AG04450 (cell line): ENCODE results near the gene LAMA2. TPM values are rescaled to one million over a fixed set of nuclear protein-coding genes. Genes with fewer than 3 reads are reported as not detected.

Experiments used
- CTCF ChIA-PET: fragments of 300-600, 350-600 bp; formaldehyde crosslinking; extraction: SDS; loops from one replicate; lab custom pipeline; 2022; ENCODE audit warnings: antibody characterized with exemption, inconsistent platforms; lab: Charles Lee
- POLR2A ChIA-PET: fragments of 350-600 bp; formaldehyde crosslinking; extraction: SDS; loops from one replicate; lab custom pipeline; 2021; ENCODE audit warnings: antibody characterized with exemption, inconsistent platforms; lab: Yijun Ruan, JAX
- DNase-seq: peaks from one replicate; pipeline ENCODE4 v3.0.0-alpha.2; 2011; ENCODE audit warnings: low read depth, low spot score
- H3K27ac ChIP-seq: one replicate; pipeline ENCODE4 v1.5.1; 2012; ENCODE audit warnings: low read depth, low read length, control low read depth
- H3K27me3 ChIP-seq: one replicate; pipeline ENCODE4 v1.6.0; 2012; ENCODE audit warnings: low read length; ENCODE audit not compliant: control insufficient read depth, insufficient read depth
- H3K4me3 ChIP-seq: 2 replicates; pipeline ENCODE4 v1.5.1; 2011; ENCODE audit warnings: mild to moderate bottlenecking, low read depth, low read length, control low read depth
- H3K9me3 ChIP-seq: 2 replicates; pipeline ENCODE4 v1.5.1; 2012; ENCODE audit warnings: low read length; ENCODE audit not compliant: control insufficient read depth, insufficient read depth
- polyA plus RNA-seq: library from polyadenylated mRNA; depleted of rRNA; stranded (reverse); fragments of >200 nt; gene quantifications from 2 replicates; pipeline ENCODE4 v1.2.3, GENCODE V29; 2011
- TF ChIP-seq, protein P1 (sequence below): IDR thresholded peaks from 2 replicates; pipeline ENCODE4 v1.5.1; 2011; ENCODE audit warnings: low read depth, low read length, control low read depth, inconsistent platforms

LAMA2 gene
- polyA plus RNA-seq, 1 experiment = 33.0 TPM

DNA sequence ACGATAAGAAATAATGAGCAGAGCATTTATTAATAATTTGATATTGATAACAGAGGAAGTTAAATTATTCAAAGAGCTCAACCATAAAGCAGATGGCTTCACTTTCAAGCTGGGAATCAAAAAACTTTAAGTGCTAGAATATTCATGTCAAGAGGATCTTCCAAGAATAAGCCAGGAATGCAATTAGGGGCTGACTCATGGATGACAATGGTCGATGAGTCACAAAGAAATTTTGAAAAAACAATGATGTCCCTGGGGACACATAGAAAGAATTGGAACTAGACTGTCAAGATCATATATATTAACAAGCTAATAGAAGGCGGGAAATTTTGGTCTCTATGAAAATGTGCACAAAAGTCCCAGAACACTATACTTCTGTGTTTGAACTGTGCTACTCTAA lies 304.1 kb downstream of the LAMA2 start:
- ChIA-PET CTCF (interaction anchor here (0.6 to 0.7 kb wide), 2 partner anchors 9 to 113 kb away, joined by 3 read pairs; no protein-coding TSS in a partner anchor), POLR2A (no interaction called here)
- DNase-seq = no peak
- H3K9me3 ChIP-seq = no peaks in the 10 kb centered on the region
- H3K4me3 ChIP-seq = no peak overlapping the region
- no peaks in the 10 kb centered on the region for H3K27me3 ChIP-seq
- TF ChIP-seq, protein P1, sequence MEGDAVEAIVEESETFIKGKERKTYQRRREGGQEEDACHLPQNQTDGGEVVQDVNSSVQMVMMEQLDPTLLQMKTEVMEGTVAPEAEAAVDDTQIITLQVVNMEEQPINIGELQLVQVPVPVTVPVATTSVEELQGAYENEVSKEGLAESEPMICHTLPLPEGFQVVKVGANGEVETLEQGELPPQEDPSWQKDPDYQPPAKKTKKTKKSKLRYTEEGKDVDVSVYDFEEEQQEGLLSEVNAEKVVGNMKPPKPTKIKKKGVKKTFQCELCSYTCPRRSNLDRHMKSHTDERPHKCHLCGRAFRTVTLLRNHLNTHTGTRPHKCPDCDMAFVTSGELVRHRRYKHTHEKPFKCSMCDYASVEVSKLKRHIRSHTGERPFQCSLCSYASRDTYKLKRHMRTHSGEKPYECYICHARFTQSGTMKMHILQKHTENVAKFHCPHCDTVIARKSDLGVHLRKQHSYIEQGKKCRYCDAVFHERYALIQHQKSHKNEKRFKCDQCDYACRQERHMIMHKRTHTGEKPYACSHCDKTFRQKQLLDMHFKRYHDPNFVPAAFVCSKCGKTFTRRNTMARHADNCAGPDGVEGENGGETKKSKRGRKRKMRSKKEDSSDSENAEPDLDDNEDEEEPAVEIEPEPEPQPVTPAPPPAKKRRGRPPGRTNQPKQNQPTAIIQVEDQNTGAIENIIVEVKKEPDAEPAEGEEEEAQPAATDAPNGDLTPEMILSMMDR = no peak
- H3K27ac ChIP-seq = no peak overlapping the region

DNA sequence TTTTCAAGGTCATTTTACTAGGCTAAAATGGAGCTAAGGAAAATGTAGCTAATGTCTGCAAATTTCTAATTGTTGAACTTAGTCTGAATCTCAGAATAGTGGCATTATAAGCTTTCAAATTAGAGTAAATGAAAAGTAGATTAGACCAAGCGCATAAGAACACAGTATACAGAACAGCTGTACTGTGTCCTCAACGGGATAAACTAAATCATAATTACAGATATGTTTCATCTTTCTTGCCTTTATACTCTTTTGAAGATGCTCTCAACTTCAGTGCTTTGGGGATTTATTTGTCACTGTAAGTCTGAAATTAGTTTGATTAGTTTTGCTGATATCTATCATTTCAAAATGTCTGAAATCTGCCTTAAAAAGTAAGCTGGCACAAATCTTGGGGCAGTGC lies 305.4 kb downstream of the LAMA2 start:
- no peak overlapping the region for H3K27ac ChIP-seq
- H3K9me3 ChIP-seq = no peaks in the 10 kb centered on the region
- DNase-seq = no peak
- CTCF ChIA-PET = interaction anchor here (0.6 to 1.0 kb wide), 4 partner anchors 12 to 287 kb away, joined by 3 read pairs; no protein-coding TSS in a partner anchor
- POLR2A ChIA-PET = no interaction called here
- TF ChIP-seq, protein P1 = no peak
- no peaks in the 10 kb centered on the region for H3K27me3 ChIP-seq
- no peak overlapping the region for H3K4me3 ChIP-seq

DNA sequence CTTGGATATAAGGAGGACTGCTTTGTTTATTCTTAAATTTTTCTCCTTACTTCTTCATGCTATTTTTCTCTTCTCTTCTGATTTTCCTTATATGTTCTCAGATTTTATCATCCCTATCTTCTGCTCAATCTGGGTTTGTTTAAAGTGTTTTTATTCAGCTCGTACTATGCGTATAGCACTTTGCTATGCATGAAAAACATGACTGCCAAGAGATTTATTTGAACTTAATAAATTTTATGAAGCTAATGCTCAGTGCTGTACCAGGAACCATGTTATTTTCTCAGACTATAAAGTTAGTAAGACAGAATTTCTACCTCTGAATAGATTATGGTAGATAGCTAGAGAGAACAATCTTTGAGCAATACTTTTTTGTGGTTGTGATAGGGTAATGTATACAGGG lies 305.9 kb downstream of the LAMA2 start:
- Histone ChIP-seq H3K27ac (no peak overlapping the region), H3K9me3 (no peaks in the 10 kb centered on the region), H3K4me3 (no peak overlapping the region), H3K27me3 (no peaks in the 10 kb centered on the region)
- TF ChIP-seq, protein P1 = no peak
- no peak for DNase-seq
- ChIA-PET POLR2A (interaction anchor here (0.6 kb wide), 1 partner anchor 112 kb away, joined by 4 read pairs; no protein-coding TSS in a partner anchor), CTCF (interaction anchor here (0.6 to 1.0 kb wide), 4 partner anchors 12 to 287 kb away, joined by 3 read pairs; no protein-coding TSS in a partner anchor)

DNA sequence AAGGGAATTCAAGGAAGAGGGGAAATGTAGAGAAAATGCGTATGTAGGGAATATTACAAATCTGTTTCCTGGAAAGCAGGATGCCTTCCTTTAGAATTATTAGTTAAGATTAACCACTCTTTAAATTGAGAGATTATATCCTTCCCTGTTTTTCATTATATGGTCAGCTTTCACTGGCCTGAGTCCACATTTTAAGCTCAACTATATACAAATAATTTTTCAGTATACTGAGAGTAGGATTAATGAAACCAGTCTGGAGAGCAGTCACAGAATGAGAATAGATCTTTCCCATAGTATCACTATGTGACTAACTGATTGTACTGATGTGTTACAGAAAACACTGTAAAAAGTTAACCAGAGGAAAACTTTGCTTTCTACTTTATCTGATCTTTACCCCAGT lies 306.3 kb downstream of the LAMA2 start:
- H3K27me3 ChIP-seq = no peaks in the 10 kb centered on the region
- DNase-seq = no peak
- no peak overlapping the region for H3K27ac ChIP-seq
- no peak overlapping the region for H3K4me3 ChIP-seq
- TF ChIP-seq, protein P1 = no peak
- no peaks in the 10 kb centered on the region for H3K9me3 ChIP-seq
- POLR2A ChIA-PET = interaction anchor here (0.6 kb wide), 1 partner anchor 112 kb away, joined by 4 read pairs; no protein-coding TSS in a partner anchor
- CTCF ChIA-PET = interaction anchor here (0.9 kb wide), 1 partner anchor 181 kb away, joined by 3 read pairs; no protein-coding TSS in a partner anchor

DNA sequence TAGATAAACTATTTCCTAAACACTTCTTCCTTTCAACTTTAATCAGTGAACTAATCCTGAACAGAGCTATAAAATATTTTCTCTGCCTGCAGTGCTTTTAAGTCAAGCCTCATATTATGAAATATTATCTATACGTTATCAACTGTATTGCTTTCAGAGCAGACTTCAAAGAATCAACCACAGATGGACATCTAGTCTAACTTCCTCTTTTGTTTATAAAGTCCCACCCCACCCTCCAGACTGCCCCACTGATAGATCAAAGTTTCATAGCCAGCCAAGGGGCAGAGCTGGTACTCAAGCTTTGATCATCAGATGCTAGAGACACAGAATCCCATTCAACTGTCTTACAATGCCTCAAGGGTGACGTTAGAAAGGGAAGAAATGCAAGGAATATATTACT lies 308.3 kb downstream of the LAMA2 start:
- H3K9me3 ChIP-seq = no peaks in the 10 kb centered on the region
- no peak for DNase-seq
- TF ChIP-seq, protein P1 = no peak
- ChIA-PET CTCF (no interaction called here), POLR2A (no interaction called here)
- H3K27me3 ChIP-seq = no peaks in the 10 kb centered on the region
- H3K4me3 ChIP-seq = no peak overlapping the region
- H3K27ac ChIP-seq = no peak overlapping the region
